Right lobe of liver (tissue), 6 donors: ENCODE data around the gene ASB4. TPM values are rescaled to one million over a fixed set of nuclear protein-coding genes. Genes with fewer than 3 reads are reported as not detected.

Source experiments
- ATAC-seq, 4 donors: fragments of 200-7000 bp; cut with Tn5 transposase; one replicate each; pipeline ENCODE4 v1.9.1; 2020; ENCODE audit warnings: mild to moderate bottlenecking in 4 of 4, moderate library complexity in 4 of 4
- DNase-seq, 3 donors: peaks; one replicate each; pipeline ENCODE4 v3.0.0-alpha.2; 2020
- H3K27ac ChIP-seq, 3 donors: fragments of 200-600 bp; one replicate each; pipeline ENCODE4 v1.8.0; 2022
- H3K27me3 ChIP-seq, 2 donors: fragments of 200-600 bp; one replicate each; pipeline ENCODE4 v1.8.0; 2022
- H3K36me3 ChIP-seq, 4 donors: fragments of 200-600 bp; sonication (generic) in 1 of 4; one replicate each; pipeline versions ENCODE4 v1.5.1 to v1.8.0; 2017 to 2022; ENCODE audit warnings: control low read depth in 1 of 4
- H3K4me1 ChIP-seq, 4 donors: fragments of 200-600 bp; sonication (generic) in 1 of 4; one replicate each; pipeline versions ENCODE4 v1.5.1 to v1.8.0; 2017 to 2022; ENCODE audit warnings: control low read depth in 1 of 4
- H3K4me3 ChIP-seq, 3 donors: fragments of 200-600 bp; one replicate each; pipeline ENCODE4 v1.8.0; 2022
- H3K9me3 ChIP-seq, 4 donors: fragments of 200-600 bp; sonication (generic) in 1 of 4; one replicate each; pipeline versions ENCODE4 v1.5.1 to v1.8.0; 2017 to 2022; ENCODE audit warnings: control low read depth in 1 of 4
- CTCF ChIP-seq, 4 donors: fragments of 200-600 bp in 3 of 4; fragments of 450-650 bp in 1 of 4; IDR thresholded peaks; one replicate each; pipeline versions ENCODE4 v1.5.1 to v1.8.0; 2016 to 2022; ENCODE audit warnings: antibody characterized with exemption in 4 of 4, mild to moderate bottlenecking in 2 of 4
- POLR2A ChIP-seq: fragments of 450-650 bp; IDR thresholded peaks from one replicate; pipeline ENCODE4 v1.6.1; 2017; ENCODE audit warnings: antibody characterized with exemption, mild to moderate bottlenecking
- WGBS: methylation state at CpG from one replicate; pipeline ENCODE4 v1.1.6; 2018; ENCODE audit warnings: low coverage, low lambda C conversion rate; ENCODE audit not compliant: insufficient coverage; ENCODE audit errors: missing lambda C conversion rate; 5-methylcytosine and 5-hydroxymethylcytosine counted together
- intact Hi-C, 2 donors: fragments of 100-400 bp; cut with DNase I; formaldehyde crosslinking; loops; one replicate each; pipeline versions ENCODE4 v1.11.2 to v1.14.1; 2022
- total RNA-seq, 6 experiments: library from RNA; depleted of rRNA in 2 of 6; stranded (reverse); fragments of >200 nt in 2 of 6; fragmentation: NEBNext Ultra II Directional in 3 of 6; extraction: Animal tissue kit (Norgen Biotek cat#: 25700) in 3 of 6; gene quantifications; one replicate each; pipeline versions ENCODE4 v1.1.0 to v1.2.4, GENCODE V29; 2016 to 2023
- donor health status: DM: no; HTN: yes; CAD: no.
- donor health status: DM: no; HTN: no; CAD: no.
- donor health status: DM: no; HTN: no; CAD: no.
- donor health status: DM: no; HTN: yes; CAD: no.
- donor health status: DM: no; HTN: yes; CAD: no.

Gene ASB4
- total RNA-seq, 6 experiments from 2014 or later = 0.29 to 3.4 (median 0.49) TPM; not detected in 1

DNA sequence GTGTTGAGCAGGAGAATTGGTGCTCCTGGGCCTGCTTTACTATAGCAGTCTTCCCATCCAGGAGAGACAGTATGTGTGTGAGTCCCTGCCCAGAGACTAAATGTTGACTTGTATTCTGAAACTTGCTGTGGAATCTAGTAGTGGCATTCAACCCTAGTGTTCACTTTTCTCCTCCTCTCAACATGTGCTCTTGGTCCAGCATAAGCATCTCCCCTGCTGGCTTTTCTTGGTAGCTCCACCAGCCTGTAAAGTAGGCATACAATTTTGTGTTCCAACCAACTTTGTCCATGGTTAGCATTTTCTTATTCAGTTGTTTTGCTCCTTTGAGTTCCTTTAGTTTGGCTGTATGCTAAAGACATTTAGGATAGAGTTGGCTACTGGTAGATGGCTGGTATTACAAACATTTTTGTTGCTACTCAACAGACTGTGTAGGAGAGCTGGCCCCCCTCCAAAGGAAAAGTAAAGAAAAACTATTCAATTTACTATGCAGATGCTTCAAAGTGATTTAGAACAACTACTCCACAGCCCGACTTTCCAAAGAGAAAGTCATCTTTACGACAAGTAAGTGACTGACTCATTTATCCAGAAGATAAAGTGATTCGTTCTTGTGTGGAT, 46.0 kb downstream of the ASB4 start:
- H3K4me3 ChIP-seq = no peak overlapping the region
- H3K9me3 ChIP-seq = no peaks in the 10 kb centered on the region
- intact Hi-C loops = no loop called here
- peaks cover 0 to 17% (median 7%) of the 10 kb centered on the region in 4 donors for H3K4me1 ChIP-seq
- no peak overlapping the region for H3K27ac ChIP-seq
- no peaks in the 10 kb centered on the region for H3K27me3 ChIP-seq
- TF ChIP-seq POLR2A (no peak), CTCF (IDR thresholded peaks at IDR 0.05) (no peak)
- no peaks in the 10 kb centered on the region for H3K36me3 ChIP-seq
- DNase-seq (no peak), ATAC-seq (no peak)
- WGBS = 81% methylated on average over 3 of the region's 3 CpGs

- H3K36me3 ChIP-seq = no peaks in the 10 kb centered on the region
- no peaks in the 10 kb centered on the region for H3K9me3 ChIP-seq
- intact Hi-C loops = no loop called here
- ATAC-seq = peak; percentile 85 to 96 (median 95)
- H3K4me1 ChIP-seq = peaks cover 0 to 22% (median 4%) of the 10 kb centered on the region in 4 donors
- TF ChIP-seq POLR2A = no peak
- TF ChIP-seq CTCF (IDR thresholded peaks at IDR 0.05) = no peak
- WGBS = 39% methylated on average over 2 of the region's 2 CpGs
- H3K27ac ChIP-seq = no peak overlapping the region
- peak; percentile 30 to 82 (median 82) for DNase-seq
- no peak overlapping the region for H3K4me3 ChIP-seq
- H3K27me3 ChIP-seq = no peaks in the 10 kb centered on the region
These were observed 49.1 kb downstream of the ASB4 start for GRCh38 chr7:95534796-95535195.

DNA sequence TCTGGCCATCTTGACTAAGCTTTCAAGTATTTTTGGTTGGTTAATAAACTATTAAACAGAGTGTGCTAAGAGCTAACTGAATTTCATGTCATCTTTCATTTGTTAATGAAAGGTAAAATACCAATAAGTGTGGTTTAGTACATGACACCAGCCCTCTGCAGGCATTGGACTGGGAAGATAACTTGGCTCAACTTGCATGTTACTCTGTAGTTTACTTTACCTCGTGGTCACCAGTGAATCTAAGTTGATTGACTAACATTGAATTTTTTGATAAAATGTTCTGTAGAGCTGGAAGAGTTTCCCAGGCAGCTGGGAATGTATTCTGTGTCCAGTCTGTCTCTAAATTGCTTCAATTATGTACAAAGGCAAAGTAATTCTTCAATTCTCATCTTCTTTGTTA, 49.9 kb downstream of the ASB4 start:
- no peak for TF ChIP-seq POLR2A
- TF ChIP-seq CTCF (IDR thresholded peaks at IDR 0.05) = no peak
- H3K36me3 ChIP-seq = no peaks in the 10 kb centered on the region
- H3K4me1 ChIP-seq = peaks cover 0 to 22% (median 4%) of the 10 kb centered on the region in 4 donors
- H3K27ac ChIP-seq = no peak overlapping the region
- ATAC-seq (peak in 2 of 4 donors; percentile 51 to 52), DNase-seq (no peak)
- no peaks in the 10 kb centered on the region for H3K9me3 ChIP-seq
- intact Hi-C loops = no loop called here
- H3K27me3 ChIP-seq = no peaks in the 10 kb centered on the region
- no peak overlapping the region for H3K4me3 ChIP-seq
- 9% methylated on average over 1 of the region's 1 CpG for WGBS

DNA sequence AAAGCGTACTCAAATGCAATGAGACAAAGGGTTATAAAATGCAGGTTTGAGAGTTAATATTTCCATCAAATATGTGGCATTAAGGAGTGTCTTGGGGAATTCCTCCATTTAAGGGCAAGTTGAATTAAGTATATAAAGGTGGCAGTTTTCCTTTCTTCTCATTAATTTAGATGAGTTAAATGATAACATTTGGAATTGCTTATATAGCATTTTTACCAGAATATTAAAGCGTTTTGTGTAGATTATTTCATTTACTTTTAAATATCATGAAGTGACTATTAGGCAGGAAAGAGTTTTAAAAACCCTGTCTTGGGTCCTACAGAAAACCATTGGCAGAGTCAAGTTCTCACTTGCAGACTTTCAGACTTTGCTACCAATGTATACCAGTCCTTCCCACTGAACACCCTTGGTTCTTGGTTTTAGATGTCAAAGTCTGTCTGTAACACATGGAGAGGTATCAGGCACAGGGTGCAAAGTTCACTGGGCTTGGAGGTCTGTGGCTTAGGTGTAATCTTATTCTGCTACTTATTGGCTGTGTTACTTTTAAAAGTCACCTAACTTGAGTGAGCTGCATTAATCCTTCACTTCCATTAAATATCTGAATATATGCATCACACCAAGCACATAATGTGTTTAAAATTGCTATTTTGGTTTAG, 51.0 kb downstream of the ASB4 start:
- ATAC-seq (peak; percentile 59 to 77 (median 64)), DNase-seq (peak in 1 of 3 donors; percentile 51)
- Histone ChIP-seq H3K4me3 (no peak overlapping the region), H3K27me3 (no peaks in the 10 kb centered on the region), H3K27ac (no peak overlapping the region), H3K9me3 (no peaks in the 10 kb centered on the region), H3K4me1 (peaks cover 0 to 22% (median 4%) of the 10 kb centered on the region in 4 donors), H3K36me3 (no peaks in the 10 kb centered on the region)
- intact Hi-C loops = no loop called here
- TF ChIP-seq CTCF (IDR thresholded peaks at IDR 0.05) = no peak
- TF ChIP-seq POLR2A = no peak
- WGBS = 75% methylated on average over 2 of the region's 2 CpGs
